ENCODE data around the gene PODNL1. TPM values are rescaled to one million over a fixed set of nuclear protein-coding genes. Genes with fewer than 3 reads are reported as not detected.

The PODNL1 gene
- total RNA-seq, 4 donors from 2014 or later = 9.4 to 45.7 (median 20.7) TPM

DNA sequence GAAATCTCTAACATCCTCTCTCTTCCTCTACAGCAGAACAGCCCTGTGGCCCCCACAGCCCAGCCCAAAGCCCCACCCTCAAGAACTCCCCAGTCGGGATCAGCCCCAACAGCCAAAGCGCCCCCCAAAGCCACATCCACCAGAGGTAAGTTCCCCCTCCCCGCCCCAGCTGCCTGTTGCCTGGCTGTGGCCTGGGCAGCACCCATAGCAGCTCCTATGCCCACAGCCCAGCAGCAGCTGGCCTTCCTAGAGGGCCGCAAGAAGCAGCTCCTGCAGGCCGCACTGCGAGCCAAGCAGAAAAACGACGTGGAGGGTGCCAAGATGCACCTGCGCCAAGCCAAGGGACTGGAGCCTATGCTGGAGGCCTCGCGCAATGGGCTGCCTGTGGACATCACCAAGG, 17.7 kb downstream of the PODNL1 start:
- no peak overlapping the region for H3K4me3 ChIP-seq
- H3K4me1 ChIP-seq = no peaks in the 10 kb centered on the region
- H3K27me3 ChIP-seq = no peaks in the 10 kb centered on the region
- peaks cover 0 to 8% (median 0%) of the 10 kb centered on the region in 4 donors for H3K9me3 ChIP-seq
- WGBS, 2 donors = 97 to 100% methylated on average over 7 to 11 of the region's 11 CpGs
- TF ChIP-seq EP300 (IDR thresholded peaks at IDR 0.05) = no peak
- no peak for TF ChIP-seq POLR2A (IDR thresholded peaks at IDR 0.05)
- TF ChIP-seq, protein P1, sequence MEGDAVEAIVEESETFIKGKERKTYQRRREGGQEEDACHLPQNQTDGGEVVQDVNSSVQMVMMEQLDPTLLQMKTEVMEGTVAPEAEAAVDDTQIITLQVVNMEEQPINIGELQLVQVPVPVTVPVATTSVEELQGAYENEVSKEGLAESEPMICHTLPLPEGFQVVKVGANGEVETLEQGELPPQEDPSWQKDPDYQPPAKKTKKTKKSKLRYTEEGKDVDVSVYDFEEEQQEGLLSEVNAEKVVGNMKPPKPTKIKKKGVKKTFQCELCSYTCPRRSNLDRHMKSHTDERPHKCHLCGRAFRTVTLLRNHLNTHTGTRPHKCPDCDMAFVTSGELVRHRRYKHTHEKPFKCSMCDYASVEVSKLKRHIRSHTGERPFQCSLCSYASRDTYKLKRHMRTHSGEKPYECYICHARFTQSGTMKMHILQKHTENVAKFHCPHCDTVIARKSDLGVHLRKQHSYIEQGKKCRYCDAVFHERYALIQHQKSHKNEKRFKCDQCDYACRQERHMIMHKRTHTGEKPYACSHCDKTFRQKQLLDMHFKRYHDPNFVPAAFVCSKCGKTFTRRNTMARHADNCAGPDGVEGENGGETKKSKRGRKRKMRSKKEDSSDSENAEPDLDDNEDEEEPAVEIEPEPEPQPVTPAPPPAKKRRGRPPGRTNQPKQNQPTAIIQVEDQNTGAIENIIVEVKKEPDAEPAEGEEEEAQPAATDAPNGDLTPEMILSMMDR (IDR thresholded peaks at IDR 0.05) = no peak
- peaks cover 4 to 98% (median 42%) of the 10 kb centered on the region in 3 donors for H3K36me3 ChIP-seq
- no peak for DNase-seq (ENCODE audit: low spot score in 2 of 2)
- no peak overlapping the region for H3K27ac ChIP-seq

DNA sequence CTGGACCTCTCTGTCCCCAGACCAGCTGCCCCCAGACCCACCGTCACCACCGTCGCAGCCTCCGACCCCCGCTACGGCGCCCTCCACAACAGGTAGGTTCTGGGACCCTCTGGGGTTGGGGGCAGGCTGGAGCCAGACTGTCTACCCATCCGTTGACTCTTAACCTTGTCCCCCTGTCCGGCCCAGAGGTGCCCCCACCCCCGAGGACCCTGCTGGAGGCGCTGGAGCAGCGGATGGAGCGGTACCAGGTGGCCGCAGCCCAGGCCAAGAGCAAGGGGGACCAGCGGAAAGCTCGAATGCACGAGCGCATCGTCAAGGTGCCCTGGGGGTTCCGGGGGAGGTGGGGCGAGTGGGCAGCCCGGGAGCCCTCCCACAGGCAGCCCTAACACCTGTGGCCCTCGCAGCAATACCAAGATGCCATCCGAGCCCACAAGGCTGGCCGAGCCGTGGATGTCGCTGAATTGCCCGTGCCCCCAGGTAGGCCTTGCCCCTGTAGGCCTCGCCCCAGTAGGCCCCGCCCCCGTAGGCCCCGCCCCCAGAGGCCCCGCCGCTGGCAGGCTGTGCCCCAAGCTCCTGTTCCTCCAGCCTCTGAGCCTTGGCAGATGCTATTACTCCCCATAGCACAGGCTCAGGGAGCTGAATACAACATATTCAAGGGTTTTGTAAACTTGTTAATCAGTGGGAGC, 19.3 kb downstream of the PODNL1 start:
- 81 to 91% methylated on average over 23 to 26 of the region's 34 CpGs for WGBS, 2 donors
- DNase-seq (ENCODE audit: low spot score in 2 of 2) = no peak

DNA sequence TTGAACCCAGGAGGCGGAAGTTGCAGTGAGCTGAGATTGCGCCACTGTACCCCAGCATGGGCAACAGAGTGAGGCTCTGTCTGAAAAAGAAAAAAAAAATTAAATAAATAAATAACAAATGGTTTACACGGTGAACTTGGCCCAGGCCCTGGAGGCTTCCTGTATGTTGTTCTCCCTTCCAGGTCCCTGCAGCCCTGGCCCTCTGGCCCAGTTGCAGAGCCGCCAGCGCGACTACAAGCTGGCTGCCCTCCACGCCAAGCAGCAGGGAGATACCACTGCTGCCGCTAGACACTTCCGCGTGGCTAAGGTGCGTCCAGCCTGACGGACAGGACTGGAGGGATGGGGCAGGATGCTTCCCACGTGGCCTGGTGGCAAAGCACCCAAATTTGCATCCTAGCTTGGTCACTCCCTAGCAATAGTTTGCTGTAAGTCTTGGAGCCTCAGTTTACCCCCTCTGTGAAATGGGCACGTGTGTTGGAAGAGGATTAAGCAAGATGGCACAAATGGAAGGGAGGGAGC, 20.3 kb downstream of the PODNL1 start:
- no peak for DNase-seq (ENCODE audit: low spot score in 2 of 2)
- TF ChIP-seq EP300 (IDR thresholded peaks at IDR 0.05) (no peak), POLR2A (IDR thresholded peaks at IDR 0.05) (no peak)
- TF ChIP-seq, protein P1 (IDR thresholded peaks at IDR 0.05) = no peak

More for the DNA sequence above, 19.3 kb downstream of the PODNL1 start:
- Histone ChIP-seq H3K27me3 (no peaks in the 10 kb centered on the region), H3K36me3 (peaks cover 4 to 98% (median 42%) of the 10 kb centered on the region in 3 donors), H3K4me1 (no peaks in the 10 kb centered on the region), H3K9me3 (peaks cover 0 to 8% (median 0%) of the 10 kb centered on the region in 4 donors), H3K27ac (no peak overlapping the region), H3K4me3 (no peak overlapping the region)
- TF ChIP-seq POLR2A (IDR thresholded peaks at IDR 0.05) = no peak
- no peak for TF ChIP-seq EP300 (IDR thresholded peaks at IDR 0.05)
- TF ChIP-seq, protein P1 (IDR thresholded peaks at IDR 0.05) = no peak

DNA sequence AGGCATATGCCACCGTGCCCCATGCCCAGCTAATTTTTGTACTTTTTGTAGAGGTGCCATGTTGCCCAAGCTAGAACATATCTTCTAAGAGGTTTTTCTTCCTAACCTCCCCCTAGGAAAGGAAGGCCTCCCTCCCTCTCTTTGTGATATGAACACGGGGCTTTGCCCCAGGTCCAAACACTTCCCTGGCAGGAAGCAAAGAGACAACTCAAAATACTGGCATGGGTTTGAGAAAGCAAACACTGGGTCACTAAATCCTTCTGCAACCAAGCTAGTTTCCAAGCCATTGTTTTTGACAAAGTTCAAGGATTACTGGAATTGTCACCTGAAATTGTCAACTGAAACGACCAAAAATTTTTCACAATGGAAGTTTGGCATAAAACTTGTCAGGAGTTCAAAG, 23.4 kb downstream of the PODNL1 start:
- WGBS, 2 donors = 81 to 85% methylated on average over 3 of the region's 3 CpGs
- Histone ChIP-seq H3K27me3 (no peaks in the 10 kb centered on the region), H3K9me3 (no peaks in the 10 kb centered on the region), H3K4me1 (no peaks in the 10 kb centered on the region), H3K4me3 (no peak overlapping the region), H3K27ac (no peak overlapping the region), H3K36me3 (peaks cover 2 to 98% (median 42%) of the 10 kb centered on the region in 3 donors)
- DNase-seq (ENCODE audit: low spot score in 2 of 2) = no peak
- TF ChIP-seq POLR2A (IDR thresholded peaks at IDR 0.05) (no peak), EP300 (IDR thresholded peaks at IDR 0.05) (no peak)
- TF ChIP-seq, protein P1 (IDR thresholded peaks at IDR 0.05) = no peak

More for the DNA sequence above, 20.3 kb downstream of the PODNL1 start:
- Histone ChIP-seq H3K4me3 (no peak overlapping the region), H3K9me3 (peaks cover 0 to 8% (median 0%) of the 10 kb centered on the region in 4 donors), H3K27me3 (no peaks in the 10 kb centered on the region), H3K27ac (no peak overlapping the region), H3K4me1 (no peaks in the 10 kb centered on the region), H3K36me3 (peaks cover 6 to 98% (median 41%) of the 10 kb centered on the region in 3 donors)
- 78 to 88% methylated on average over 14 of the region's 14 CpGs for WGBS, 2 donors

DNA sequence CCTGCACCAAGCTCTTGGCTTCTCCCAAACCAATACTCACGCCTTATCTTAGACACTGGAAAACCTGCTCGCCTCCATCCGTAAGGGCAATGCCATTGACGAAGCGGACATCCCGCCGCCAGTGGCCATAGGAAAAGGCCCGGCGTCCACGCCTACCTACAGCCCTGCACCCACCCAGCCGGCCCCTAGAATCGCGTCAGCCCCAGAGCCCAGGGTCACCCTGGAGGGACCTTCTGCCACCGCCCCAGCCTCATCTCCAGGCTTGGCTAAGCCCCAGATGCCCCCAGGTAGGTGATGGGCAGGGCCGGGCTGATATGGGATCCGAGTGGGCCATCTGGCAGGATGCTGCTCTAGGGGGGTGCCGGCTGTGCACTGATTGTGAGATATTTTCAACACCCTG, 24.9 kb downstream of the PODNL1 start:
- Histone ChIP-seq H3K27me3 (no peaks in the 10 kb centered on the region), H3K4me3 (no peak overlapping the region), H3K9me3 (no peaks in the 10 kb centered on the region), H3K4me1 (no peaks in the 10 kb centered on the region), H3K36me3 (peaks cover 2 to 97% (median 30%) of the 10 kb centered on the region in 3 donors), H3K27ac (no peak overlapping the region)
- WGBS, 2 donors = 89 to 95% methylated on average over 17 of the region's 17 CpGs
- no peak for DNase-seq (ENCODE audit: low spot score in 2 of 2)
- no peak for TF ChIP-seq POLR2A (IDR thresholded peaks at IDR 0.05)
- TF ChIP-seq EP300 (IDR thresholded peaks at IDR 0.05) = no peak
- TF ChIP-seq, protein P1 (IDR thresholded peaks at IDR 0.05) = no peak
